GM18511 (cell line): ENCODE data around the gene RSL24D1.
"Not testable (repeated sequence)": the region's sequence is repeated elsewhere in the genome, so short reads cannot be mapped to it uniquely, and the experiment has no call there.

Experiments used
- ATAC-seq: cut with Tn5 transposase; IDR thresholded peaks from one replicate; pipeline ENCODE4 v1.9.1; 2021; ENCODE audit warnings: mild to moderate bottlenecking, moderate library complexity; ENCODE audit not compliant: unreplicated experiment

The RSL24D1 gene

GRCh38 chr15:55218056-55218455 lies 21.3 kb upstream of the RSL24D1 start:
- ATAC-seq: no peak

- no peak for ATAC-seq
Measured at GRCh38 chr15:55204464-55204863, 7.7 kb upstream of the RSL24D1 start.

- ATAC-seq: no peak
Measured at GRCh38 chr15:55202206-55202605, 5.5 kb upstream of the RSL24D1 start.

- ATAC-seq: no peak
Measured at GRCh38 chr15:55198706-55199105, 2.0 kb upstream of the RSL24D1 start.

GRCh38 chr15:55197719-55198118 lies 978 bp upstream of the RSL24D1 start:
- ATAC-seq: no peak

GRCh38 chr15:55197362-55197705 lies 593 bp upstream of the RSL24D1 start:
- peak; percentile 29 for ATAC-seq

GRCh38 chr15:55195996-55196395 lies 745 bp downstream of the RSL24D1 start:
- no peak for ATAC-seq

- no peak for ATAC-seq
Measured at GRCh38 chr15:55194256-55194655, 2.5 kb downstream of the RSL24D1 start.

- ATAC-seq: no peak
Measured at GRCh38 chr15:55186331-55186730, 10.4 kb downstream of the RSL24D1 start.

GRCh38 chr15:55183679-55184078 lies 13.1 kb downstream of the RSL24D1 start:
- ATAC-seq: no peak

GRCh38 chr15:55179141-55179540 lies 17.6 kb downstream of the RSL24D1 start:
- ATAC-seq: no peak

- ATAC-seq: no peak
Measured at GRCh38 chr15:55170361-55170760, 26.4 kb downstream of the RSL24D1 start.

GRCh38 chr15:55168350-55168974 lies 28.3 kb downstream of the RSL24D1 start:
- peak; percentile 98 for ATAC-seq

GRCh38 chr15:55164284-55164683 lies 32.5 kb downstream of the RSL24D1 start:
- ATAC-seq: no peak

- no peak for ATAC-seq
Measured at GRCh38 chr15:55151631-55152030, 45.1 kb downstream of the RSL24D1 start.

GRCh38 chr15:55143132-55143531 lies 53.6 kb downstream of the RSL24D1 start:
- not testable (repeated sequence) for ATAC-seq

GRCh38 chr15:55133972-55134371 lies 62.8 kb downstream of the RSL24D1 start:
- ATAC-seq: no peak

- no peak for ATAC-seq
Measured at GRCh38 chr15:55132672-55133071, 64.1 kb downstream of the RSL24D1 start.
